HepG2 (cell line): ENCODE measurements around the gene PCBD2. TPM values are rescaled to one million over a fixed set of nuclear protein-coding genes. Genes with fewer than 3 reads are reported as not detected.

ENCODE experiments used
- ATAC-seq: fragments of 200-7000 bp; cut with Tn5 transposase; 3 replicates; pipeline ENCODE4 v1.9.1; 2020; ENCODE audit warnings: mild to moderate bottlenecking, moderate library complexity
- BruUV-seq: library from RNA; stranded (reverse); fragments of 400-500 nt; replicated peaks from 2 replicates; lab custom pipeline; 2021; lab: Mats Ljungman, UMichigan
- CTCF ChIA-PET: fragments of 300-600 bp; formaldehyde crosslinking; extraction: SDS; loops from one replicate; lab custom pipeline; 2021; ENCODE audit warnings: low total read pairs, inconsistent platforms, low intra/inter-chr PET ratio; lab: Yijun Ruan, JAX
- POLR2A ChIA-PET: fragments of 350-600 bp; sonication (Branson Sonifier 250); formaldehyde crosslinking; loops from one replicate; lab custom pipeline; 2020; ENCODE audit warnings: antibody characterized with exemption, inconsistent platforms; lab: Yijun Ruan, JAX
- DNase-seq: peaks from one replicate; pipeline ENCODE4 v3.0.0-alpha.2; 2015; ENCODE audit warnings: low spot score
- FAIRE-seq: peaks from 3 replicates; lab custom pipeline; 2011; peaks lifted over from hg19 to GRCh38; lab: Jason Lieb, UNC
- H2AFZ ChIP-seq: one replicate; pipeline ENCODE4 v1.6.1; 2011; ENCODE audit warnings: low read length, inconsistent platforms
- H3K27ac ChIP-seq: fragments of 300-600 bp; 3 replicates; pipeline ENCODE4 v1.8.0; 2011; ENCODE audit warnings: mixed run types, mild to moderate bottlenecking, mixed read lengths, low read length, inconsistent platforms; ENCODE audit not compliant: insufficient read depth; ENCODE audit errors: extremely low read length
- H3K27me3 ChIP-seq, 2 experiments: fragments of 200-600 bp in 1 of 2; 2 replicates in 1 of 2; 3 replicates in 1 of 2; pipeline versions ENCODE4 v1.6.0 to v1.8.0; 2011; ENCODE audit warnings: low read length in 2 of 2, mild to moderate bottlenecking in 2 of 2, moderate library complexity in 2 of 2, inconsistent platforms in 1 of 2; ENCODE audit not compliant: insufficient read depth in 2 of 2, control insufficient read depth in 1 of 2
- H3K36me3 ChIP-seq, 2 experiments: fragments of 200-600 bp in 1 of 2; replicated peaks in 1 of 2; 2 replicates in 1 of 2; 3 replicates in 1 of 2; pipeline versions ENCODE4 v1.5.1 to v1.8.0; 2011; ENCODE audit warnings: low read length in 2 of 2, inconsistent platforms in 1 of 2; ENCODE audit not compliant: insufficient read depth in 2 of 2, control insufficient read depth in 1 of 2
- H3K4me1 ChIP-seq: 2 replicates; pipeline ENCODE4 v1.5.1; 2012; ENCODE audit warnings: low read length, inconsistent platforms; ENCODE audit not compliant: insufficient read depth
- H3K4me2 ChIP-seq: 2 replicates; pipeline ENCODE4 v1.6.0; 2011; ENCODE audit warnings: low read depth, low read length, inconsistent platforms
- H3K4me3 ChIP-seq, 3 experiments: fragments of 200-600 bp in 1 of 3; sonication (generic), shearing (Covaris generic) in 1 of 3; replicated peaks in 1 of 3; 2 replicates each; pipeline ENCODE4 v1.5.1; 2011 to 2016; ENCODE audit warnings: low read length in 3 of 3, inconsistent platforms in 2 of 3, low read depth in 2 of 3, mild to moderate bottlenecking in 2 of 3, control low read depth in 1 of 3, mixed read lengths in 1 of 3; ENCODE audit not compliant: insufficient read depth in 1 of 3
- H3K79me2 ChIP-seq: one replicate; pipeline ENCODE4 v1.6.1; 2011; ENCODE audit warnings: low read length, inconsistent platforms; ENCODE audit not compliant: insufficient read depth
- H3K9ac ChIP-seq: 2 replicates; pipeline ENCODE4 v1.6.0; 2011; ENCODE audit warnings: mild to moderate bottlenecking, low read depth, low read length, inconsistent platforms; ENCODE audit not compliant: insufficient read depth
- H3K9me3 ChIP-seq: 2 replicates; pipeline ENCODE4 v1.5.1; 2012; ENCODE audit warnings: mild to moderate bottlenecking, low read length
- H4K20me1 ChIP-seq: 2 replicates; pipeline ENCODE4 v1.6.0; 2011; ENCODE audit warnings: inconsistent platforms, mild to moderate bottlenecking, low read length, moderate library complexity; ENCODE audit not compliant: insufficient read depth
- AGO1 ChIP-seq: fragments of 200-400 bp; formaldehyde crosslinking; IDR thresholded peaks from 2 replicates; pipeline ENCODE4 v1.6.1; 2017; ENCODE audit warnings: mild to moderate bottlenecking, low read depth, low read length, moderate library complexity; ENCODE audit not compliant: poor library complexity, severe bottlenecking
- ETV6 ChIP-seq: sonication (generic); formaldehyde crosslinking; conservative IDR thresholded peaks from 2 replicates; pipeline ENCODE4 v1.4.0; 2020; ENCODE audit warnings: missing genetic modification reagents
- GFI1 ChIP-seq: sonication (generic); formaldehyde crosslinking; IDR thresholded peaks from 2 replicates; pipeline ENCODE4 v1.5.0; 2020; ENCODE audit warnings: missing genetic modification reagents, mild to moderate bottlenecking, borderline replicate concordance
- HMG20B ChIP-seq: conservative IDR thresholded peaks from 2 replicates; pipeline ENCODE4 v1.6.1; 2016; ENCODE audit warnings: missing genetic modification reagents, missing compliant biosample characterization
- MEIS1 ChIP-seq: sonication (generic); formaldehyde crosslinking; IDR thresholded peaks from 2 replicates; pipeline ENCODE4 v1.9.0; 2021; ENCODE audit warnings: mild to moderate bottlenecking, missing genetic modification reagents, moderate library complexity, borderline replicate concordance
- POGZ ChIP-seq: sonication (generic); formaldehyde crosslinking; IDR thresholded peaks from 2 replicates; pipeline ENCODE4 v1.4.0; 2020; ENCODE audit warnings: mild to moderate bottlenecking, missing genetic modification reagents
- TAF15 ChIP-seq: fragments of 200-400 bp; formaldehyde crosslinking; IDR thresholded peaks from one replicate; pipeline ENCODE4 v1.6.1; 2018; ENCODE audit warnings: mild to moderate bottlenecking, low read depth, low read length; ENCODE audit not compliant: poor library complexity, severe bottlenecking
- TBX2 ChIP-seq: sonication (generic); formaldehyde crosslinking; IDR thresholded peaks from 2 replicates; pipeline ENCODE4 v1.5.0; 2020; ENCODE audit warnings: missing genetic modification reagents, mild to moderate bottlenecking, borderline replicate concordance
- ZFP36L2 ChIP-seq: sonication (generic); formaldehyde crosslinking; IDR thresholded peaks from 2 replicates; pipeline ENCODE4 v1.4.0; 2020; ENCODE audit warnings: missing genetic modification reagents
- ZFP90 ChIP-seq: sonication (generic); formaldehyde crosslinking; IDR thresholded peaks from 2 replicates; pipeline ENCODE4 v1.8.0; 2022; ENCODE audit warnings: missing genetic modification reagents, mild to moderate bottlenecking, inconsistent platforms, borderline replicate concordance
- ZFYVE20 ChIP-seq: sonication (generic); formaldehyde crosslinking; IDR thresholded peaks from 2 replicates; pipeline ENCODE4 v1.8.0; 2023; ENCODE audit warnings: low read depth, mild to moderate bottlenecking, moderate library complexity, missing genetic modification reagents, borderline replicate concordance
- ZNF652 ChIP-seq: IDR thresholded peaks from 2 replicates; pipeline ENCODE4 v1.6.1; 2016; ENCODE audit warnings: low read depth, borderline replicate concordance
- ZNF781 ChIP-seq: sonication (generic); formaldehyde crosslinking; IDR thresholded peaks from 2 replicates; pipeline ENCODE4 v1.5.1; 2020; ENCODE audit warnings: borderline replicate concordance, mild to moderate bottlenecking, missing genetic modification reagents; ENCODE audit errors: not compliant biosample characterization
- WGBS: methylation state at CpG from one replicate; pipeline ENCODE4 v1.1.6; 2017; ENCODE audit warnings: low lambda C conversion rate; 5-methylcytosine and 5-hydroxymethylcytosine counted together
- in situ Hi-C: cut with HindIII; loops from 2 replicates; pipeline ENCODE4 v1.10.0; 2017; ENCODE audit warnings: low pct_unique_long_range_greater_than_20kb; ENCODE audit not compliant: extremely low pct_ligation_motif_present
- intact Hi-C: fragments of 100-400 bp; cut with micrococcal nuclease; formaldehyde crosslinking; loops from one replicate; pipeline ENCODE4 v1.10.0; 2022; ENCODE audit not compliant: unreplicated experiment
- polyA plus RNA-seq, 8 experiments: library from polyadenylated mRNA; depleted of rRNA in 3 of 8; stranded (reverse) in 7 of 8; unstranded in 1 of 8; fragments of >200 nt; fragmentation: Illumina TruSeq in 4 of 8; extraction: Trizol in 4 of 8; gene quantifications; 2 replicates each; pipeline versions ENCODE4 v1.2.1 to v1.2.3, GENCODE V29; 2011 to 2016; ENCODE audit warnings: low read depth in 4 of 8, missing spikeins in 1 of 8, mixed read lengths in 1 of 8; ENCODE audit not compliant: insufficient read depth in 1 of 8
- total RNA-seq, 5 experiments: library from RNA; depleted of rRNA; stranded (reverse); fragments of >200 nt; fragmentation: Illumina TruSeq; extraction: Trizol; gene quantifications; 2 replicates each; pipeline ENCODE4 v1.2.3, GENCODE V29; 2016; ENCODE audit warnings: low read depth in 1 of 5
- TF ChIP-seq, protein P1 (sequence below): sonication (generic); formaldehyde crosslinking; IDR thresholded peaks from 2 replicates; pipeline ENCODE4 v1.4.0; 2020; ENCODE audit warnings: missing genetic modification reagents
- TF ChIP-seq, protein P2 (sequence below): sonication (generic); formaldehyde crosslinking; IDR thresholded peaks from 2 replicates; pipeline ENCODE4 v1.5.0; 2020; ENCODE audit warnings: mild to moderate bottlenecking, missing genetic modification reagents, moderate library complexity
- TF ChIP-seq, protein P3 (sequence below): sonication (generic); formaldehyde crosslinking; IDR thresholded peaks from 2 replicates; pipeline ENCODE4 v1.9.0; 2021; ENCODE audit warnings: missing genetic modification reagents, borderline replicate concordance
- TF ChIP-seq, protein P4 (sequence below): sonication (generic); formaldehyde crosslinking; IDR thresholded peaks from 2 replicates; pipeline ENCODE4 v1.4.0; 2020; ENCODE audit warnings: mild to moderate bottlenecking, low read depth, missing genetic modification reagents

Gene PCBD2
- total and polyA plus RNA-seq, 2 of the 13 experiments (the other 11 are each of a cell fraction or from before 2014, with no cell fraction given): 5.5 to 12.0 TPM

DNA sequence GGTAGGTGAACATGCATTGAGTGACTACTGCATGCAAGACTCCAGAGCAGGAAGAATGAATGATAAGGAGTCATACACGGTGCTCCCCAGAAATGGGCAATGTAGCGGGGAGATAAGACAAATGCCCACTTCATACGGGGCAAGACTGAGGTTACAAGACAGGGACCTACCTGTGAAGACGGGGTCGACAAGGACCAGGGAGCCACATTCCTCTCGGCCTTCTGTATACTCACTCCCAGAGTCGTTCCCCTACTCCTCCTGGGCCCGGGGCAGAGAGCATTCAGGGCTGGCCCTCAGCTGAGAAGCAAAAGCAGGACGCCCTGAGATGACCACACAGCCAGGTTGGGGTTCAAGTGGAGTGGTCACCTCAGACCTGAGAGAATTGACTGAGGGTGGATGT is 102.4 kb downstream of the PCBD2 start:
- 0 out of 2 replicates have a peak, but pooled peaks cover 5% of the 10 kb centered on the region for H3K4me1 ChIP-seq
- H3K9me3 ChIP-seq: no peaks in the 10 kb centered on the region
- H2AFZ ChIP-seq: no peak overlapping the region
- no peaks in the 10 kb centered on the region for H4K20me1 ChIP-seq
- POLR2A ChIA-PET: interaction anchor here (1.4 kb wide), 1 partner anchor 150 kb away, joined by 3 read pairs; no protein-coding TSS in a partner anchor
- DNase-seq: no peak
- intact Hi-C loops: no loop called here
- H3K4me2 ChIP-seq: no peak overlapping the region
- WGBS: 89% methylated on average over 6 of the region's 9 CpGs
- H3K27me3 ChIP-seq: no peaks in the 10 kb centered on the region
- ATAC-seq: no peak
- H3K27ac ChIP-seq: no peak overlapping the region
- in situ Hi-C loops: no loop called here
- FAIRE-seq: no peak
- TF ChIP-seq MEIS1 (no peak), ZFYVE20 (CRISPR knock-in tag) (no peak), ZFP36L2 (CRISPR knock-in tag) (no peak), ZFP90 (CRISPR knock-in tag) (no peak), HMG20B (no peak), ETV6 (CRISPR knock-in tag) (no peak), AGO1 (no peak), GFI1 (no peak), POGZ (no peak), ZNF652 (CRISPR knock-in tag) (no peak), TBX2 (CRISPR knock-in tag) (no peak), TAF15 (no peak), ZNF781 (no peak)
- TF ChIP-seq, protein P1, sequence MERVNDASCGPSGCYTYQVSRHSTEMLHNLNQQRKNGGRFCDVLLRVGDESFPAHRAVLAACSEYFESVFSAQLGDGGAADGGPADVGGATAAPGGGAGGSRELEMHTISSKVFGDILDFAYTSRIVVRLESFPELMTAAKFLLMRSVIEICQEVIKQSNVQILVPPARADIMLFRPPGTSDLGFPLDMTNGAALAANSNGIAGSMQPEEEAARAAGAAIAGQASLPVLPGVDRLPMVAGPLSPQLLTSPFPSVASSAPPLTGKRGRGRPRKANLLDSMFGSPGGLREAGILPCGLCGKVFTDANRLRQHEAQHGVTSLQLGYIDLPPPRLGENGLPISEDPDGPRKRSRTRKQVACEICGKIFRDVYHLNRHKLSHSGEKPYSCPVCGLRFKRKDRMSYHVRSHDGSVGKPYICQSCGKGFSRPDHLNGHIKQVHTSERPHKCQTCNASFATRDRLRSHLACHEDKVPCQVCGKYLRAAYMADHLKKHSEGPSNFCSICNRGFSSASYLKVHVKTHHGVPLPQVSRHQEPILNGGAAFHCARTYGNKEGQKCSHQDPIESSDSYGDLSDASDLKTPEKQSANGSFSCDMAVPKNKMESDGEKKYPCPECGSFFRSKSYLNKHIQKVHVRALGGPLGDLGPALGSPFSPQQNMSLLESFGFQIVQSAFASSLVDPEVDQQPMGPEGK (CRISPR knock-in tag): no peak
- TF ChIP-seq, protein P2, sequence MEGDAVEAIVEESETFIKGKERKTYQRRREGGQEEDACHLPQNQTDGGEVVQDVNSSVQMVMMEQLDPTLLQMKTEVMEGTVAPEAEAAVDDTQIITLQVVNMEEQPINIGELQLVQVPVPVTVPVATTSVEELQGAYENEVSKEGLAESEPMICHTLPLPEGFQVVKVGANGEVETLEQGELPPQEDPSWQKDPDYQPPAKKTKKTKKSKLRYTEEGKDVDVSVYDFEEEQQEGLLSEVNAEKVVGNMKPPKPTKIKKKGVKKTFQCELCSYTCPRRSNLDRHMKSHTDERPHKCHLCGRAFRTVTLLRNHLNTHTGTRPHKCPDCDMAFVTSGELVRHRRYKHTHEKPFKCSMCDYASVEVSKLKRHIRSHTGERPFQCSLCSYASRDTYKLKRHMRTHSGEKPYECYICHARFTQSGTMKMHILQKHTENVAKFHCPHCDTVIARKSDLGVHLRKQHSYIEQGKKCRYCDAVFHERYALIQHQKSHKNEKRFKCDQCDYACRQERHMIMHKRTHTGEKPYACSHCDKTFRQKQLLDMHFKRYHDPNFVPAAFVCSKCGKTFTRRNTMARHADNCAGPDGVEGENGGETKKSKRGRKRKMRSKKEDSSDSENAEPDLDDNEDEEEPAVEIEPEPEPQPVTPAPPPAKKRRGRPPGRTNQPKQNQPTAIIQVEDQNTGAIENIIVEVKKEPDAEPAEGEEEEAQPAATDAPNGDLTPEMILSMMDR (CRISPR knock-in tag): no peak
- TF ChIP-seq, protein P3, sequence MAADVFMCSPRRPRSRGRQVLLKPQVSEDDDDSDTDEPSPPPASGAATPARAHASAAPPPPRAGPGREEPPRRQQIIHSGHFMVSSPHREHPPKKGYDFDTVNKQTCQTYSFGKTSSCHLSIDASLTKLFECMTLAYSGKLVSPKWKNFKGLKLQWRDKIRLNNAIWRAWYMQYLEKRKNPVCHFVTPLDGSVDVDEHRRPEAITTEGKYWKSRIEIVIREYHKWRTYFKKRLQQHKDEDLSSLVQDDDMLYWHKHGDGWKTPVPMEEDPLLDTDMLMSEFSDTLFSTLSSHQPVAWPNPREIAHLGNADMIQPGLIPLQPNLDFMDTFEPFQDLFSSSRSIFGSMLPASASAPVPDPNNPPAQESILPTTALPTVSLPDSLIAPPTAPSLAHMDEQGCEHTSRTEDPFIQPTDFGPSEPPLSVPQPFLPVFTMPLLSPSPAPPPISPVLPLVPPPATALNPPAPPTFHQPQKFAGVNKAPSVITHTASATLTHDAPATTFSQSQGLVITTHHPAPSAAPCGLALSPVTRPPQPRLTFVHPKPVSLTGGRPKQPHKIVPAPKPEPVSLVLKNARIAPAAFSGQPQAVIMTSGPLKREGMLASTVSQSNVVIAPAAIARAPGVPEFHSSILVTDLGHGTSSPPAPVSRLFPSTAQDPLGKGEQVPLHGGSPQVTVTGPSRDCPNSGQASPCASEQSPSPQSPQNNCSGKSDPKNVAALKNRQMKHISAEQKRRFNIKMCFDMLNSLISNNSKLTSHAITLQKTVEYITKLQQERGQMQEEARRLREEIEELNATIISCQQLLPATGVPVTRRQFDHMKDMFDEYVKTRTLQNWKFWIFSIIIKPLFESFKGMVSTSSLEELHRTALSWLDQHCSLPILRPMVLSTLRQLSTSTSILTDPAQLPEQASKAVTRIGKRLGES (CRISPR knock-in tag): no peak
- TF ChIP-seq, protein P4, sequence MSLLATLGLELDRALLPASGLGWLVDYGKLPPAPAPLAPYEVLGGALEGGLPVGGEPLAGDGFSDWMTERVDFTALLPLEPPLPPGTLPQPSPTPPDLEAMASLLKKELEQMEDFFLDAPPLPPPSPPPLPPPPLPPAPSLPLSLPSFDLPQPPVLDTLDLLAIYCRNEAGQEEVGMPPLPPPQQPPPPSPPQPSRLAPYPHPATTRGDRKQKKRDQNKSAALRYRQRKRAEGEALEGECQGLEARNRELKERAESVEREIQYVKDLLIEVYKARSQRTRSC (CRISPR knock-in tag): no peak
- TF ChIP-seq, all 625 proteins: peak for 0
- Histone ChIP-seq H3K9ac (no peak overlapping the region), H3K36me3 (no peaks in the 10 kb centered on the region), H3K4me3 (no peak overlapping the region), H3K79me2 (no peaks in the 10 kb centered on the region)
- CTCF ChIA-PET: no interaction called here
- BruUV-seq: no TSS peak
